CD4-positive, alpha-beta T cell treated with Interleukin-10 for 1 hour (primary cell): Measurements from ENCODE around the gene AFAP1L2.
"Not testable (repeated sequence)": the region's sequence is repeated elsewhere in the genome, so short reads cannot be mapped to it uniquely, and the experiment has no call there.

Source experiments
- DNase-seq: peaks from one replicate; pipeline ENCODE4 v3.0.0-alpha.2; 2020

AFAP1L2 gene

GRCh38 chr10:114334301-114334700, 70.0 kb downstream of the AFAP1L2 start:
- no peak for DNase-seq

GRCh38 chr10:114333441-114333840, 70.9 kb downstream of the AFAP1L2 start:
- not testable (repeated sequence) for DNase-seq

GRCh38 chr10:114332301-114333192, 71.8 kb downstream of the AFAP1L2 start:
- DNase-seq = no peak

DNA sequence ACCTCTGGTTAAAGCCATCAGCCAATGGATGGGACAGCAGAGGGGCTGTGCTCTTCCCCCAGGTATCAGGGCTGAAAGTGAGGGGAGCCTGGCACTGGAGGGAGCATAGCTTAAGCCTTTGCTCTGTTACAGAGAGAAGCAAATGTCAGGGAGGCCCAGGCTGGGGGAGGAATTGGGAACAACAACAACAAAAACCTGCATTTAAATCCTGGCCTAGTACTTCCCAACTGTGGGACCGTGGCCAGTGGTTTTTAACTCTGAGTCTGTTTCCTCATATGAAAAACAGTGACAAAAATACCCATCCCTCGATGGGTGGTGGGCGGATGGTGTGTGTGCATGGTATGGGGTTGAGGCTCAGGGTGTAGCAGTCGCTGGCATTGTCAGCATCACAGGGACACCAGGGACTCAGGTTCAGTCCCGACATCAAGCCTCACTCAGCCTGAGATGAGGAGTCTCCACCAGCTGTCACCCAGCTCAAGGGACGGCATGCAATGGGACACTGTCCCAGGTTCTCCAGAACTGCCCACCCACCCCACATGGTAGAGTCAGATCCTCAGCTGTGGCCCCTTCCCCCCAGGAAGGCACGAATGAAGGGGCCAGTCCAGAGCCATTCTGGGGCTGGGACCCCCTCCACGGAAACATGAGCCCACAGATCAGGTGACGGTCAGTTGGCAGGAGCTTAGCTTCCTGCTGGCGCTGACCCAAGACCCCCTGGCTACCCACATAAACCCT, 74.5 kb downstream of the AFAP1L2 start:
- no peak for DNase-seq

GRCh38 chr10:114328874-114329273, 75.4 kb downstream of the AFAP1L2 start:
- DNase-seq = no peak

DNA sequence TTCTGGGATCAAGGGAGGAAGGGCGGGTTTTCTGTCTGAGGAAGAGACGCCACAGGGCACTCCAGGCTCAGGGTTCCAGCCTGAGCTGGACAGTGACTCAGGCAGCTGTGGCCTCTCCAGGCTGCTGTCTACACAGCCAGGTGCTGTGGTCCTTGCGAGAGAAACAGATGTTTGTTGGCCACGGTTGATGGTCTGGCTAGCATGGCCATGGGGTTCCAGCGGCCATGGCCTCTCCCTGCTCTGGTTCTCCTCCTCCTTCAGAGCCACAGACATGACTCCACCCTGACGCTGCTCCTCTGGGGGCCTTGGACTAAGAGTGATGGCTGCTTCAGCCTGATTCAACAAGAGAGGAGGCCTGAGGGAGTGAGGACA, 75.9 kb downstream of the AFAP1L2 start:
- no peak for DNase-seq

GRCh38 chr10:114327537-114328440, 76.5 kb downstream of the AFAP1L2 start:
- no peak for DNase-seq

DNA sequence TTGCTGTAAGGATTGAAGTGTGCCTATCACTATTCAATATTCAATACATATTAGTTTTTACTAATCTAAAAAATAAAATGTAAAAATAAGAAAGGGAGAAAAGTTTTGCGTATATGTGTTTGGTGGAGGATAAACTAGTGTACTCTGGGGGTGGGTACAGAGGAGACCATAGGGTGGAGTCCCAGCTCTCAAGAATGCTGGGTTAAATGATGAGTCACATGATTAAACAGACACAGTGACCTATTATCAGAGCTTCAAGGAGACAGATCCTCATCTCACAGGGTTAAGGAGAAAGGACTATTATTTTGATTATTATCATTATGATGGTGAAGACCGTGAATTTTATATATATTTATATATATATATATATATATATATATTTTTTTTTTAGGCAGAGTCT, 77.5 kb downstream of the AFAP1L2 start:
- no peak for DNase-seq

DNA sequence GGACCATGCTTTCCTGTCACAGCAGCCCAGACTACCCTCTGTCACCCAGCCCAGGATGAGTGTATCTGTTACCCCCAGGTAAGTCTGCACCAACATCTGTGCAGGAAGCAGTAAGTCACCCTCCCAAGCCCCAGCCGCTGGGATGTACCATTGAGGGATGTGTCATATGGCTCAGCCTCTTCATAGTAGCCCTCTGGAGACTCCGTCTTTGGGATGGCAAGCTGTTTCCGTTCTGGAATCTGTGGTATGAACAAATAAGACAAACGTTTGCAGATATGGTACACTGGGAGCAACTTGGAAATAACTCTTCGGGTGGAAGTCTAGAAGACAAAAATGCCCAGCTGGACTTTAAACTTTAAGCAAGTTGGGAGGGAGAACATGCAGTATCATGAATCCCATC, 81.3 kb downstream of the AFAP1L2 start:
- no peak for DNase-seq

- no peak for DNase-seq
Measured at GRCh38 chr10:114322344-114322743, 82.0 kb downstream of the AFAP1L2 start.

- no peak for DNase-seq
Measured at GRCh38 chr10:114320249-114321116, 83.8 kb downstream of the AFAP1L2 start.

GRCh38 chr10:114319406-114320248, 84.7 kb downstream of the AFAP1L2 start:
- DNase-seq = no peak

DNA sequence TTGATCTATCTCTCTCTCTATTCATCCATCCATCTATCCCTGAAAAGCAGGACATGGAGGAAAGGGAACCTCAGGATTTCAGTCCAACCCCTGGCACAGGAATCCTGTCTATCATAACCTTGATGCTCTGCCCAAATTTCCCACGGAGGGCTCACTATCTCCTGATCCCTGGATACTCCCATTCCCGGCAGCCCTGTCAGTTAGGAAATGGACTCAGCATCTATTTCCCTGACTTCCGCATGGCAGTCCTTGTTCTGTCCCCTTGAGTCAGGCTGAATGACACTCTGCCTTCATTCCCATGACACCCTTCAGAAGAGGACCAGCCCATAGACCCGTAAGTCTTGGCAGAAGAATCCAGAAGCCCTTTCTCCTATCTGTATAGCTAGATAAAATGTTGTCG, 87.6 kb downstream of the AFAP1L2 start:
- DNase-seq = no peak

DNA sequence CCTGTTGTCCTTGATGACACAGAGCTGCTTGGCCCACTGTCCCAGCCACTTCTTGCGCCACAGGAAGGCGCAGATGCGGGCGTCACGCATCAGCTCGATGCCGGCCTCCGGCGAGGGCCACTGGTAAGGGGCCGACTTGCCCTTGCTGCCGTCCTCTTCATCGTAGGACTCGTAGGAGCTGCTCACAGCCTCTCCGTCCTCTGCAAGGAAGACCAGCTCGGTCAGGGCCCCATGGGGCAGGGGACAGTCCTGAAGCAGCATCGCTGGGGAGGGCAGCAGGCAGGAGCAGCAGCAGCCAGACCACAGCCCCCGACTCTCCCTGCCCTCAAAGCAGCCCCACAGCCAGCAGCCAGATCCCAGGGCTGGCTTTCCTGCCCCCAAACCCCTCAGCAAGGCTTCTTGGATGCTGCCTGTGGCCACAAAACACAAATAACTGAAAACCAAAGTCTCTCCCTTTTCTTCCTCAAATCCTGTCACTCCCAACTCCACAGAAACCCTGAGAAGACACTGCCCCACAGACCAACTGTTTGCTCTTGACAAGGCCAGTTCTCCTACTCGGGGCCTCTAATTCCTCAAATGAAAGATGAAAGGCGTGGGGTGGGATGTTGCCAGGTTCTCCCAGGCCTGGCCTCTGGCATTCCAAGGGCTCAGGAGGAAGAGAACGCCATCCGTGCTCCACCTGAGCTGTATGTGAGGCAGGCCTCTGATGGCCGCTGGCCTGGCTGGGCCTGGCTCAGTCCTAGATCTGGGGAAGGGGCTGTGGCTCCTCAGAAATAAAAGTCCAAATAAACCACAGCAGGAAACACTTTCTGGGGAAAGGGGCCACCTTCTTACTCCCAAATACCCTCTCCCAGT, 88.5 kb downstream of the AFAP1L2 start:
- no peak for DNase-seq

DNA sequence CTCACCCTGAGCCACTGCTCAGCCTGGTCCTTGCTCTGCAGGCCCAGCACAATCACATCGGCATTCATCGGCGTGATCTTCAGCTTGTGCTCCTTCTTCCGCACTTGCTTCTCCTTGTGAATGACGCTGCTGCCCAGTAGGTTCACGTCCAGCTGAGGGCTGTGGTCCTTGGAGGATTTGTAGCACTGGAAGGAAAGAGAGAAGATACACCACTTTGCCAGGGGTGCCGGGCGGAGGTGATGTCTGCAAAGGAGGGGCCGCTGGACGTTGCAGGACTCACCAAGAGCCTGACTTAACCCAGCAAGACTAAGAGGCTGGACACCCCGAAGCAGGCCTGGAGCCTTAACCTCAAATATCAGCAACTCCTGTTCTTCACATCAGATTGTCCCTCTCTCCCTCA, 90.4 kb downstream of the AFAP1L2 start:
- no peak for DNase-seq

- DNase-seq = no peak
Measured at GRCh38 chr10:114313139-114313538, 91.2 kb downstream of the AFAP1L2 start.

GRCh38 chr10:114311496-114312209, 92.6 kb downstream of the AFAP1L2 start:
- no peak for DNase-seq

- no peak for DNase-seq
Measured at GRCh38 chr10:114311023-114311422, 93.3 kb downstream of the AFAP1L2 start.

DNA sequence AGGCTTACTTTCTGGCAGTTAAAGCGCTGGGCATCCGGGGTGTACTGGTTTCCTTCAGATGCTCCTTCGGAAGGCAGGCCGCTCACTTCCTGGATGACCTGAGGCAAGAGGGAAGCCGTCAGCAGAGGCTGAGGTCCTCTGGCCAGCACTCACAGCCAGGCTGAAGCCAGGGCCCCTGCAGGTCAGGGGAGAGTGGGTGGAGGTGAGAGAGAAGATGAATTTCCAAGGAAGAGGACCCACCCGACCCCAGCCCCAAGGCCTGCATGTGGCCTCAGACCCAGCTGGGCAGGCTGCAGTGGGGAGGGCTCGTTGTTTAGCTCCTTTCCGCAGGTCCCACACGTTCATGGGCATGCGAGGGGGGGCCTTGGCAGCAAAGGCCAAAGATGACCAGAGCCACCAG, 94.0 kb downstream of the AFAP1L2 start:
- no peak for DNase-seq

- no peak for DNase-seq
Measured at GRCh38 chr10:114309364-114309651, 95.0 kb downstream of the AFAP1L2 start.
